H1 (cell line): ENCODE measurements around the gene KCNJ9. TPM values are rescaled to one million over a fixed set of nuclear protein-coding genes. Genes with fewer than 3 reads are reported as not detected.

ENCODE experiments used
- CTCF ChIA-PET: fragments of 300-600 bp; sonication (Branson Sonifier 250); formaldehyde crosslinking; loops from one replicate; lab custom pipeline; 2021; ENCODE audit not compliant: partially characterized antibody; lab: Charles Lee
- POLR2A ChIA-PET: fragments of 300-600 bp; sonication (Branson Sonifier 250); formaldehyde crosslinking; loops from one replicate; lab custom pipeline; 2021; ENCODE audit warnings: inconsistent platforms; ENCODE audit not compliant: partially characterized antibody; lab: Charles Lee
- DNase-seq, 2 experiments: peaks; one replicate each; pipeline versions ENCODE4 v3.0.0 to v3.0.0-alpha.2; 2010 to 2022; ENCODE audit warnings: low spot score in 2 of 2, low read depth in 1 of 2, mixed read lengths in 1 of 2
- FAIRE-seq: peaks from 2 replicates; lab custom pipeline; 2011; peaks lifted over from hg19 to GRCh38; lab: Jason Lieb, UNC
- H2AFZ ChIP-seq: 2 replicates; pipeline ENCODE4 v1.8.1; 2012; ENCODE audit warnings: low read length, inconsistent platforms
- H2AK5ac ChIP-seq: 2 replicates; pipeline ENCODE4 v1.6.1; 2013; ENCODE audit warnings: low read depth, low read length
- H2BK120ac ChIP-seq: replicated peaks from 2 replicates; pipeline ENCODE3; 2013; ENCODE audit warnings: low read depth, low read length, inconsistent platforms
- H2BK12ac ChIP-seq: 2 replicates; pipeline ENCODE4 v1.6.1; 2013; ENCODE audit warnings: low read depth, low read length
- H2BK15ac ChIP-seq: 2 replicates; pipeline ENCODE4 v1.6.1; 2013; ENCODE audit warnings: low read length
- H2BK20ac ChIP-seq: 2 replicates; pipeline ENCODE4 v1.6.1; 2013; ENCODE audit warnings: low read length
- H2BK5ac ChIP-seq: 2 replicates; pipeline ENCODE4 v1.6.1; 2013; ENCODE audit warnings: low read depth, low read length
- H3K14ac ChIP-seq: 2 replicates; pipeline ENCODE4 v1.6.1; 2013; ENCODE audit warnings: inconsistent platforms; ENCODE audit not compliant: insufficient read length
- H3K18ac ChIP-seq: 2 replicates; pipeline ENCODE4 v1.6.1; 2013; ENCODE audit warnings: low read length; ENCODE audit errors: extremely low read depth
- H3K23ac ChIP-seq: 2 replicates; pipeline ENCODE4 v1.6.1; 2013; ENCODE audit warnings: inconsistent platforms; ENCODE audit not compliant: insufficient read length
- H3K23me2 ChIP-seq: 2 replicates; pipeline ENCODE4 v1.6.1; 2013; ENCODE audit warnings: low read depth, low read length
- H3K27ac ChIP-seq: 2 replicates; pipeline ENCODE4 v1.6.1; 2011; ENCODE audit warnings: low read depth, low read length, inconsistent platforms
- H3K27me3 ChIP-seq, 4 experiments: replicated peaks in 1 of 4; 1 replicate in 1 of 4; 2 replicates in 3 of 4; pipeline versions ENCODE4 v1.6.1 to v1.8.1; 2011 to 2013; ENCODE audit warnings: low read length in 3 of 4, mild to moderate bottlenecking in 3 of 4, inconsistent platforms in 2 of 4, mixed read lengths in 2 of 4, moderate library complexity in 1 of 4; ENCODE audit not compliant: control insufficient read depth in 3 of 4, insufficient read depth in 3 of 4; ENCODE audit errors: extremely low read depth in 1 of 4
- H3K36me3 ChIP-seq, 4 experiments: 2 replicates each; pipeline versions ENCODE4 v1.6.1 to v1.8.1; 2011 to 2013; ENCODE audit warnings: mild to moderate bottlenecking in 4 of 4, low read length in 3 of 4, moderate library complexity in 2 of 4, control low read depth in 1 of 4, inconsistent platforms in 1 of 4; ENCODE audit not compliant: insufficient read depth in 4 of 4, control insufficient read depth in 2 of 4
- H3K4ac ChIP-seq: replicated peaks from 2 replicates; pipeline ENCODE3; 2013; ENCODE audit warnings: low read length, low read depth, mixed read lengths, inconsistent platforms; ENCODE audit not compliant: insufficient read length
- H3K4me1 ChIP-seq, 4 experiments: replicated peaks in 1 of 4; 1 replicate in 1 of 4; 2 replicates in 3 of 4; pipeline versions ENCODE4 v1.6.1 to v1.8.1; 2011 to 2013; ENCODE audit warnings: low read length in 3 of 4, inconsistent platforms in 2 of 4, mixed read lengths in 1 of 4; ENCODE audit not compliant: insufficient read depth in 4 of 4, control insufficient read depth in 3 of 4
- H3K4me2 ChIP-seq, 2 experiments: 2 replicates each; pipeline versions ENCODE4 v1.6.1 to v1.8.1; 2011 to 2013; ENCODE audit warnings: low read depth in 2 of 2, low read length in 2 of 2, control low read depth in 1 of 2, inconsistent platforms in 1 of 2, mild to moderate bottlenecking in 1 of 2; ENCODE audit not compliant: insufficient read depth in 1 of 2
- H3K4me3 ChIP-seq, 4 experiments: fragments of 200-600, 300-600 bp in 1 of 4; sonication (generic), shearing (Covaris generic), sonication (Bioruptor Twin) in 1 of 4; 2 replicates each; pipeline versions ENCODE4 v1.5.1 to v1.8.1; 2011 to 2016; ENCODE audit warnings: low read length in 4 of 4, low read depth in 3 of 4, control low read depth in 2 of 4, inconsistent platforms in 2 of 4, mild to moderate bottlenecking in 2 of 4, mixed read lengths in 1 of 4, moderate library complexity in 1 of 4; ENCODE audit not compliant: insufficient read depth in 2 of 4; ENCODE audit errors: extremely low read depth in 1 of 4
- H3K56ac ChIP-seq: replicated peaks from 2 replicates; pipeline ENCODE3; 2013; ENCODE audit warnings: low read depth, mild to moderate bottlenecking, mixed read lengths, low read length, inconsistent platforms; ENCODE audit not compliant: insufficient read length
- H3K79me1 ChIP-seq: 2 replicates; pipeline ENCODE4 v1.6.1; 2013; ENCODE audit warnings: low read depth, low read length, control low read depth
- H3K79me2 ChIP-seq, 2 experiments: 2 replicates each; pipeline versions ENCODE4 v1.6.1 to v1.8.1; 2012 to 2013; ENCODE audit warnings: low read length in 2 of 2, mild to moderate bottlenecking in 2 of 2, inconsistent platforms in 1 of 2; ENCODE audit not compliant: insufficient read depth in 2 of 2, control insufficient read depth in 1 of 2
- H3K9ac ChIP-seq, 4 experiments: replicated peaks in 1 of 4; 1 replicate in 1 of 4; 2 replicates in 3 of 4; pipeline versions ENCODE4 v1.6.1 to v1.8.1; 2011 to 2013; ENCODE audit warnings: low read depth in 3 of 4, low read length in 3 of 4, control low read depth in 2 of 4, mild to moderate bottlenecking in 2 of 4, moderate library complexity in 2 of 4, inconsistent platforms in 1 of 4; ENCODE audit errors: extremely low read depth in 1 of 4
- H3K9me3 ChIP-seq, 2 experiments: 2 replicates each; pipeline versions ENCODE4 v1.6.1 to v1.8.1; 2012 to 2013; ENCODE audit warnings: mild to moderate bottlenecking in 2 of 2, moderate library complexity in 2 of 2, control low read depth in 1 of 2, inconsistent platforms in 1 of 2, low read depth in 1 of 2, low read length in 1 of 2, mixed read lengths in 1 of 2; ENCODE audit not compliant: insufficient read depth in 2 of 2
- H4K20me1 ChIP-seq, 2 experiments: replicated peaks in 1 of 2; 2 replicates each; pipeline versions ENCODE3 to v1.8.1; 2011 to 2013; ENCODE audit warnings: inconsistent platforms in 2 of 2, low read length in 2 of 2, mild to moderate bottlenecking in 1 of 2; ENCODE audit not compliant: insufficient read depth in 2 of 2, control insufficient read depth in 1 of 2
- H4K5ac ChIP-seq: 2 replicates; pipeline ENCODE4 v1.6.1; 2013; ENCODE audit warnings: low read length, low read depth, mixed read lengths, inconsistent platforms; ENCODE audit not compliant: insufficient read length
- H4K8ac ChIP-seq: 2 replicates; pipeline ENCODE4 v1.8.0; 2013; ENCODE audit warnings: mild to moderate bottlenecking, moderate library complexity, low read length, inconsistent platforms; ENCODE audit not compliant: insufficient read depth; ENCODE audit errors: extremely low read depth
- H4K91ac ChIP-seq: replicated peaks from 2 replicates; pipeline ENCODE3; 2013; ENCODE audit warnings: low read length, mixed read lengths, inconsistent platforms; ENCODE audit not compliant: insufficient read length
- POU5F1 ChIP-seq: IDR thresholded peaks from 2 replicates; pipeline ENCODE4 v1.6.1; 2011; ENCODE audit warnings: low read depth, mild to moderate bottlenecking, low read length, moderate library complexity
- WGBS, 2 experiments: shearing (Covaris generic) in 1 of 2; methylation state at CpG; one replicate each; pipeline versions ENCODE4 v1.1.6 to v1.1.7; 2013 to 2015; ENCODE audit warnings: low lambda C conversion rate in 2 of 2, mixed read lengths in 2 of 2, inconsistent platforms in 1 of 2, low coverage in 1 of 2, missing lambda C conversion rate in 1 of 2; ENCODE audit not compliant: insufficient replicate concordance in 2 of 2, insufficient coverage in 1 of 2, insufficient read length in 1 of 2; ENCODE audit errors: extremely low coverage in 1 of 2, missing lambda C conversion rate in 1 of 2; 5-methylcytosine and 5-hydroxymethylcytosine counted together
- polyA plus RNA-seq, 7 experiments: library from polyadenylated mRNA; depleted of rRNA in 3 of 7; stranded (reverse) in 5 of 7; unstranded in 2 of 7; fragments of >200 nt in 5 of 7; fragments of 200-250 nt in 2 of 7; gene quantifications; 1 replicate in 5 of 7; 2 replicates in 1 of 7; 4 replicates in 1 of 7; pipeline versions ENCODE4 v1.2.1 to v1.2.3, GENCODE V29; 2011 to 2013; ENCODE audit warnings: missing spikeins in 2 of 7, mixed read lengths in 2 of 7
- total RNA-seq: library from RNA; stranded (reverse); fragmentation: NEBNext Ultra II Directional; extraction: Animal tissue kit (Norgen Biotek cat#: 25700); gene quantifications from 2 replicates; pipeline ENCODE4 v1.2.1, GENCODE V29; 2021

Gene KCNJ9
- total and polyA plus RNA-seq, 2 of the 8 experiments (the other 6 are each of a cell fraction or from before 2014, with no cell fraction given), result 0.02 to 0.13 TPM

GRCh38 chr1:160114085-160114484 lies 32.7 kb downstream of the KCNJ9 start:
- WGBS, 2 experiments, result 60% methylated on average over 4 of the region's 4 CpGs; no CpG with 5 or more reads in 1 of the 2 experiments
- no peak overlapping the region for H2BK120ac ChIP-seq
- no peaks in the 10 kb centered on the region for H3K9me3 ChIP-seq
- TF ChIP-seq POU5F1, result no peak
- peaks cover 0 to 3% (median 0%) of the 10 kb centered on the region in 4 experiments; a peak in 1 of 8 replicates for H3K36me3 ChIP-seq
- H3K23ac ChIP-seq, result no peak overlapping the region
- peaks cover 8% of the 10 kb centered on the region for H3K23me2 ChIP-seq
- peak overlapping the region; percentile 63; the same call in 1 of the 2 replicates for H2BK15ac ChIP-seq
- DNase-seq, result no peak
- H3K4me2 ChIP-seq, result no peak overlapping the region; a peak in 1 of 4 replicates
- H3K4ac ChIP-seq, result no peak overlapping the region
- no peak overlapping the region for H2AFZ ChIP-seq
- no peak overlapping the region for H4K5ac ChIP-seq
- no peak overlapping the region for H3K56ac ChIP-seq
- H3K18ac ChIP-seq, result peak overlapping the region; percentile 89
- H2BK12ac ChIP-seq, result peak overlapping the region; percentile 72; the same call in 1 of the 2 replicates
- ChIA-PET POLR2A (interaction anchor here (0.6 to 3.2 kb wide), 4 partner anchors 10 to 21 kb away, joined by 3 to 11 read pairs (median 6); no protein-coding TSS in a partner anchor), CTCF (interaction anchor here (0.7 to 18.1 kb wide), 9 partner anchors 11 to 138 kb away, joined by 3 to 256 read pairs (median 9); no protein-coding TSS in a partner anchor)
- no peak overlapping the region for H4K91ac ChIP-seq
- H2BK20ac ChIP-seq, result peak overlapping the region; percentile 53
- H3K14ac ChIP-seq, result no peak overlapping the region
- no peaks in the 10 kb centered on the region for H3K79me1 ChIP-seq
- H3K4me1 ChIP-seq, result peaks cover 15 to 59% (median 43%) of the 10 kb centered on the region in 4 experiments
- no peak overlapping the region for H3K27ac ChIP-seq
- H4K8ac ChIP-seq, result no peak overlapping the region
- 0 out of 2 replicates have a peak overlapping the region, but pooled peaks have one; percentile 61 for H2AK5ac ChIP-seq
- no peaks in the 10 kb centered on the region; a peak in 1 of 7 replicates for H3K27me3 ChIP-seq
- H4K20me1 ChIP-seq, result no peaks in the 10 kb centered on the region
- no peak overlapping the region for H3K4me3 ChIP-seq
- no peak overlapping the region for H3K9ac ChIP-seq
- peaks cover 0 to 8% of the 10 kb centered on the region in 2 experiments; a peak in 1 of 4 replicates for H3K79me2 ChIP-seq
- FAIRE-seq, result no peak
- no peak overlapping the region; the same call in 1 of the 2 replicates for H2BK5ac ChIP-seq
